IMR-90 (cell line): ENCODE data around the gene COL23A1. TPM values are rescaled to one million over a fixed set of nuclear protein-coding genes. Genes with fewer than 3 reads are reported as not detected.

Experiments used
- ATAC-seq: fragments of 200-7000 bp; cut with Tn5 transposase; 2 replicates; pipeline ENCODE4 v1.9.1; 2020; ENCODE audit warnings: low read depth, mild to moderate bottlenecking, moderate library complexity
- BruUV-seq: library from RNA; stranded (reverse); fragments of 400-500 nt; replicated peaks from 2 replicates; lab custom pipeline; 2021; lab: Mats Ljungman, UMichigan
- CTCF ChIA-PET: fragments of 300-600 bp; formaldehyde crosslinking; extraction: SDS; loops from one replicate; lab custom pipeline; 2021; ENCODE audit warnings: antibody characterized with exemption; lab: Yijun Ruan, JAX
- POLR2A ChIA-PET: fragments of 300-600 bp; sonication (Branson Sonifier 250); formaldehyde crosslinking; loops from one replicate; lab custom pipeline; 2022; ENCODE audit warnings: antibody characterized with exemption; ENCODE audit not compliant: unreplicated experiment; lab: Charles Lee
- DNase-seq: peaks from one replicate; pipeline ENCODE4 v3.0.0; 2013
- H2AFZ ChIP-seq: replicated peaks from 2 replicates; pipeline ENCODE3; 2013; ENCODE audit warnings: low read length, mild to moderate bottlenecking; ENCODE audit not compliant: poor library complexity
- H2AK5ac ChIP-seq: 2 replicates; pipeline ENCODE4 v1.6.1; 2013; ENCODE audit warnings: low read depth, low read length, inconsistent platforms
- H2AK9ac ChIP-seq: replicated peaks from 2 replicates; pipeline ENCODE3; 2013; ENCODE audit warnings: mild to moderate bottlenecking, low read depth, low read length, moderate library complexity; ENCODE audit not compliant: poor library complexity
- H2BK120ac ChIP-seq: 2 replicates; pipeline ENCODE4 v1.6.1; 2013; ENCODE audit warnings: low read depth, low read length, inconsistent platforms
- H2BK15ac ChIP-seq: 3 replicates; pipeline ENCODE4 v1.6.1; 2013; ENCODE audit warnings: low read depth, low read length, inconsistent platforms
- H2BK20ac ChIP-seq: 2 replicates; pipeline ENCODE4 v1.6.1; 2013; ENCODE audit warnings: low read depth, mild to moderate bottlenecking, inconsistent platforms, low read length, moderate library complexity
- H2BK5ac ChIP-seq: 2 replicates; pipeline ENCODE4 v1.6.1; 2013; ENCODE audit warnings: mild to moderate bottlenecking, low read depth, low read length, inconsistent platforms; ENCODE audit not compliant: poor library complexity, severe bottlenecking
- H3K14ac ChIP-seq: replicated peaks from 2 replicates; pipeline ENCODE4 v1.6.1; 2013; ENCODE audit warnings: low read depth, low read length, inconsistent platforms
- H3K18ac ChIP-seq: 2 replicates; pipeline ENCODE4 v1.6.1; 2013; ENCODE audit warnings: low read depth, low read length, control low read depth
- H3K23ac ChIP-seq: 2 replicates; pipeline ENCODE4 v1.6.1; 2013; ENCODE audit warnings: low read depth, low read length, inconsistent platforms
- H3K27ac ChIP-seq: 2 replicates; pipeline ENCODE4 v1.5.1; 2013; ENCODE audit warnings: mild to moderate bottlenecking, control low read depth, low read length; ENCODE audit not compliant: insufficient read depth
- H3K27me3 ChIP-seq: 2 replicates; pipeline ENCODE4 v1.6.1; 2013; ENCODE audit warnings: low read length; ENCODE audit not compliant: control insufficient read depth, insufficient read depth
- H3K36me3 ChIP-seq: 2 replicates; pipeline ENCODE4 v1.6.1; 2013; ENCODE audit warnings: low read length, mixed read lengths; ENCODE audit not compliant: control insufficient read depth, insufficient read depth
- H3K4ac ChIP-seq: 2 replicates; pipeline ENCODE4 v1.6.1; 2013; ENCODE audit warnings: low read depth, low read length, inconsistent platforms
- H3K4me1 ChIP-seq: 2 replicates; pipeline ENCODE4 v1.6.1; 2013; ENCODE audit warnings: low read length, mixed read lengths; ENCODE audit not compliant: control insufficient read depth, insufficient read depth
- H3K4me2 ChIP-seq: 2 replicates; pipeline ENCODE4 v1.6.1; 2013; ENCODE audit warnings: low read depth, mild to moderate bottlenecking, control low read depth, low read length, moderate library complexity
- H3K4me3 ChIP-seq: 2 replicates; pipeline ENCODE4 v1.5.1; 2013; ENCODE audit warnings: low read depth, mild to moderate bottlenecking, control low read depth, low read length, moderate library complexity; ENCODE audit not compliant: insufficient read depth
- H3K56ac ChIP-seq: 2 replicates; pipeline ENCODE4 v1.6.1; 2013; ENCODE audit warnings: low read length, inconsistent platforms; ENCODE audit not compliant: insufficient read depth; ENCODE audit errors: extremely low read depth
- H3K79me1 ChIP-seq, 2 experiments: 2 replicates each; pipeline ENCODE4 v1.6.1; 2013; ENCODE audit warnings: low read length in 2 of 2, inconsistent platforms in 1 of 2, low read depth in 1 of 2
- H3K9ac ChIP-seq: 2 replicates; pipeline ENCODE4 v1.6.1; 2013; ENCODE audit warnings: low read depth, low read length, control low read depth
- H3K9me1 ChIP-seq: 2 replicates; pipeline ENCODE4 v1.6.1; 2013; ENCODE audit warnings: low read length, inconsistent platforms; ENCODE audit not compliant: insufficient read depth
- H3K9me3 ChIP-seq: 2 replicates; pipeline ENCODE4 v1.6.1; 2013; ENCODE audit warnings: low read length; ENCODE audit not compliant: control insufficient read depth, insufficient read depth
- H4K20me1 ChIP-seq: 2 replicates; pipeline ENCODE4 v1.6.1; 2013; ENCODE audit warnings: low read length, inconsistent platforms; ENCODE audit not compliant: insufficient read depth
- H4K5ac ChIP-seq: 2 replicates; pipeline ENCODE4 v1.6.1; 2013; ENCODE audit warnings: mild to moderate bottlenecking, low read depth, low read length, control low read depth
- H4K8ac ChIP-seq, 2 experiments: 2 replicates each; pipeline ENCODE4 v1.6.1; 2013; ENCODE audit warnings: low read depth in 2 of 2, low read length in 2 of 2, control low read depth in 1 of 2, inconsistent platforms in 1 of 2
- H4K91ac ChIP-seq: 2 replicates; pipeline ENCODE4 v1.6.1; 2013; ENCODE audit warnings: low read depth, low read length, inconsistent platforms; ENCODE audit not compliant: insufficient read depth
- CEBPB ChIP-seq: IDR thresholded peaks from 2 replicates; pipeline ENCODE4 v1.6.1; 2012; ENCODE audit warnings: low read depth, low read length, improper control_type of control experiment
- ELK1 ChIP-seq: fragments of 150-350 bp; IDR thresholded peaks from 2 replicates; pipeline ENCODE4 v1.6.1; 2016; ENCODE audit warnings: low read depth, mild to moderate bottlenecking, low read length, moderate library complexity, borderline replicate concordance
- FOS ChIP-seq: fragments of 150-350 bp; IDR thresholded peaks from 2 replicates; pipeline ENCODE4 v1.6.1; 2016; ENCODE audit warnings: low read depth, low read length
- MAFK ChIP-seq: IDR thresholded peaks from 2 replicates; pipeline ENCODE4 v1.6.1; 2012; ENCODE audit warnings: low read depth, low read length, improper control_type of control experiment
- MAZ ChIP-seq: IDR thresholded peaks from 2 replicates; pipeline ENCODE4 v1.6.1; 2012; ENCODE audit warnings: low read depth, mild to moderate bottlenecking, low read length, improper control_type of control experiment, moderate library complexity, borderline replicate concordance
- MXI1 ChIP-seq: IDR thresholded peaks from 2 replicates; pipeline ENCODE4 v1.6.1; 2012; ENCODE audit warnings: low read depth, mild to moderate bottlenecking, low read length, moderate library complexity, borderline replicate concordance
- NFE2L2 ChIP-seq: fragments of 150-350 bp; IDR thresholded peaks from 2 replicates; pipeline ENCODE4 v1.6.1; 2016; ENCODE audit warnings: low read depth, mild to moderate bottlenecking, low read length
- POLR2A ChIP-seq: IDR thresholded peaks from 2 replicates; pipeline ENCODE4 v1.6.1; 2012; ENCODE audit warnings: mild to moderate bottlenecking, low read depth, low read length
- RFX5 ChIP-seq: IDR thresholded peaks from 2 replicates; pipeline ENCODE4 v1.8.0; 2012; ENCODE audit warnings: low read depth, mild to moderate bottlenecking, low read length, moderate library complexity
- USF2 ChIP-seq: fragments of 150-350 bp; IDR thresholded peaks from 2 replicates; pipeline ENCODE4 v1.6.1; 2017; ENCODE audit warnings: mild to moderate bottlenecking, antibody characterized with exemption, low read length, low read depth
- WGBS, 2 experiments: methylation state at CpG; one replicate each; pipeline versions ENCODE4 v1.1.5 to v1.1.7; 2013; ENCODE audit warnings: missing lambda C conversion rate in 2 of 2; ENCODE audit not compliant: insufficient read length in 1 of 2; ENCODE audit errors: extremely low coverage in 2 of 2; 5-methylcytosine and 5-hydroxymethylcytosine counted together
- dilution Hi-C: fragments of 300-500 bp; cut with HindIII; formaldehyde crosslinking; loops from one replicate; pipeline ENCODE4 v1.14.3; 2018; ENCODE audit warnings: low sequenced_read_pairs; ENCODE audit not compliant: unreplicated experiment
- in situ Hi-C: fragments of 300-500 bp; cut with MboI; formaldehyde crosslinking; loops from 3 replicates; pipeline ENCODE4 v1.14.3; 2019; ENCODE audit warnings: low sequenced_read_pairs, inconsistent platforms, mixed read lengths
- intact Hi-C: fragments of 100-400 bp; cut with micrococcal nuclease; formaldehyde crosslinking; loops from 2 replicates; pipeline ENCODE4 v1.10.0; 2022
- polyA plus RNA-seq, 3 experiments: library from polyadenylated mRNA; depleted of rRNA; stranded (reverse); fragments of >200 nt; gene quantifications; 2 replicates each; pipeline ENCODE4 v1.2.3, GENCODE V29; 2012; ENCODE audit warnings: low replicate concordance in 1 of 3
- total RNA-seq: library from RNA; depleted of rRNA; stranded (reverse); fragments of >200 nt; gene quantifications from 2 replicates; pipeline ENCODE4 v1.2.3, GENCODE V29; 2012

COL23A1 gene
- total and polyA plus RNA-seq, 2 of the 4 experiments (the other 2 are of a cell fraction), result not detected

GRCh38 chr5:178431782-178432165, 158.4 kb downstream of the COL23A1 start:
- TF ChIP-seq ELK1, result no peak
- TF ChIP-seq CEBPB, result no peak
- TF ChIP-seq FOS, result no peak
- TF ChIP-seq MAZ, result no peak
- no peak for TF ChIP-seq POLR2A
- no peak for TF ChIP-seq NFE2L2
- no peak for TF ChIP-seq USF2
- no peak for TF ChIP-seq MXI1
- no peak for TF ChIP-seq RFX5
- no peak for TF ChIP-seq MAFK
- in situ Hi-C loops (no loop called here), intact Hi-C loops (no loop called here), dilution Hi-C loops (no loop called here)
- Histone ChIP-seq H3K4ac (no peak overlapping the region), H2AFZ (no peak overlapping the region), H3K79me1 (no peaks in the 10 kb centered on the region), H2BK120ac (no peak overlapping the region), H2BK5ac (no peak overlapping the region), H3K4me3 (no peak overlapping the region), H4K20me1 (no peaks in the 10 kb centered on the region), H3K9ac (no peak overlapping the region), H2AK9ac (no peak overlapping the region), H3K9me3 (peaks cover 27% of the 10 kb centered on the region), H4K5ac (no peak overlapping the region), H2BK20ac (no peak overlapping the region), H3K27me3 (no peaks in the 10 kb centered on the region; the same call in 1 of the 2 replicates), H3K27ac (no peak overlapping the region), H3K56ac (no peak overlapping the region), H3K36me3 (no peaks in the 10 kb centered on the region), H3K9me1 (no peaks in the 10 kb centered on the region), H4K8ac (no peak overlapping the region), H3K23ac (no peak overlapping the region), H4K91ac (no peak overlapping the region), H2BK15ac (no peak overlapping the region), H3K4me1 (no peaks in the 10 kb centered on the region), H3K4me2 (no peak overlapping the region), H2AK5ac (no peak overlapping the region), H3K18ac (no peak overlapping the region), H3K14ac (no peak overlapping the region)
- no peak for ATAC-seq
- DNase-seq, result peak; percentile 5
- ChIA-PET CTCF (no interaction called here), POLR2A (no interaction called here)
- 17% methylated on average over 1 of the region's 5 CpGs; no CpG with 5 or more reads in 1 of the 2 experiments for WGBS, 2 experiments
- BruUV-seq, result no TSS peak
